Stomach smooth muscle (tissue), 2 donors: ENCODE measurements around the gene SAFB.

Experiments
- H3K27ac ChIP-seq: one replicate; pipeline ENCODE4 v1.7.0; 2013; ENCODE audit warnings: mild to moderate bottlenecking, low read length, inconsistent platforms
- H3K27me3 ChIP-seq, 2 donors: one replicate each; pipeline ENCODE4 v1.7.0; 2013; ENCODE audit warnings: low read length in 2 of 2; ENCODE audit not compliant: insufficient read depth in 2 of 2, control insufficient read depth in 1 of 2
- H3K36me3 ChIP-seq, 2 donors: one replicate each; pipeline ENCODE4 v1.7.0; 2013; ENCODE audit warnings: low read length in 2 of 2; ENCODE audit not compliant: control insufficient read depth in 2 of 2, insufficient read depth in 2 of 2
- H3K4me1 ChIP-seq: one replicate; pipeline ENCODE4 v1.7.0; 2013; ENCODE audit warnings: low read length; ENCODE audit not compliant: control insufficient read depth, insufficient read depth
- H3K4me3 ChIP-seq, 2 donors: one replicate each; pipeline ENCODE4 v1.7.0; 2013; ENCODE audit warnings: low read length in 2 of 2
- H3K9ac ChIP-seq, 2 donors: one replicate each; pipeline ENCODE4 v1.7.0; 2013; ENCODE audit warnings: low read length in 2 of 2, mild to moderate bottlenecking in 1 of 2
- H3K9me3 ChIP-seq, 2 donors: one replicate each; pipeline ENCODE4 v1.7.0; 2013; ENCODE audit warnings: low read length in 2 of 2; ENCODE audit not compliant: control insufficient read depth in 2 of 2
- donor health status: healthy.
- donor health status: Pancreatic carcinoma.

Gene SAFB

DNA sequence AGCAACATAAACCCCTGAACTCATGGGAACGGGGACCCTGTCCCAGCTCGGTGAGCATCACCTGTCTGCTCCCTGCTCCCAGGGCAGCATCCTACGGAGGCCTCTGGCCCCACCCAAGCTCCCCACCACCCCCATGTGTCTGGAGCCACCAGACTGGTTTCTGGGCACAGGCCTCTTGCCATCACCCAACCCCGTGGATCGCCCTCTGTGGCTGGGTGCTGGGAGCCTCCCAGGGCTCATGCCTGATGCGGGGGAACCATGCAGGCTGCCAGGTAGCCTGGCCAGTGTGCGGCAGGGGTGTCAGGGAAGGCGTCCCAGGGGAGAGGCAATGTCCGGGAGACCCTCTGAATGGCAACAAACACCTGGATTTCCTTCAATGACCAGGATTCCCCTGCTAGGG, 54.7 kb downstream of the SAFB start:
- no peak overlapping the region for H3K27ac ChIP-seq
- H3K4me3 ChIP-seq: no peak overlapping the region
- H3K4me1 ChIP-seq: peaks cover 22% of the 10 kb centered on the region
- H3K27me3 ChIP-seq: no peaks in the 10 kb centered on the region
- H3K36me3 ChIP-seq: peaks cover 0 to 4% of the 10 kb centered on the region in 2 donors
- H3K9me3 ChIP-seq: no peaks in the 10 kb centered on the region
- H3K9ac ChIP-seq: no peak overlapping the region

DNA sequence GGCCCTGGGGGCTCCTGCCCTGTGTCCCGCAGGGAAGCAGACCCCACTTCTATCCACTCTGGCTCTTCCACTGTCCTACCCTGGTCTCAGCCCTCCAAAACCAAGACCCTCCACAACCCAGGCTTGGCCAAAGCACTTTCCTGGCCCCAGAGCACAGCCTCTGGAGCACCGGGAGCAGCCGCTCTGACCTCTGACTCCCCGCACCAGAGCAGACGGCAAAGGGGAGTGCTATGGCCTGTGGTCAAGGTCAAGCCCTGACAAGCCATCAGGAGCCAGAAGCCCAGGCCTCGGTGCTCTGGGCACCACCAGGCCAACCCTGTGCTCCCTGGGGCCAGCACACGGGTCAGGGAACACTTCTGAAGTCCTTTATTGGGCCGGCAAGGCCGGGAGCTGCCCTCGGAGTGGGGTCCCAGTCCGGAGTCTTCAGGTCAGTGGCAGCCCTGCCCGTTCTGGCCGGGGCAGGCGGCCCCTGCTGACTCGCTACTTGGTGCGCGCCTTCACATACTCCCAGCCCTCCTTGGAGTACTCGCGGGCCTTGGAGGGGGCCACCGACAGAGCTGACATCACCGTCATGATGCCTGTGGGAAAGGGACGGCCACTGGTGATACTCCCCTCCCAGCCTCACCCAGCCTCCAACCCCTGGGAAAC, 55.3 kb downstream of the SAFB start:
- H3K36me3 ChIP-seq: peaks cover 0 to 4% of the 10 kb centered on the region in 2 donors
- H3K27ac ChIP-seq: no peak overlapping the region
- H3K4me1 ChIP-seq: peaks cover 22% of the 10 kb centered on the region
- no peak overlapping the region for H3K4me3 ChIP-seq
- no peaks in the 10 kb centered on the region for H3K9me3 ChIP-seq
- H3K9ac ChIP-seq: no peak overlapping the region
- no peaks in the 10 kb centered on the region for H3K27me3 ChIP-seq

DNA sequence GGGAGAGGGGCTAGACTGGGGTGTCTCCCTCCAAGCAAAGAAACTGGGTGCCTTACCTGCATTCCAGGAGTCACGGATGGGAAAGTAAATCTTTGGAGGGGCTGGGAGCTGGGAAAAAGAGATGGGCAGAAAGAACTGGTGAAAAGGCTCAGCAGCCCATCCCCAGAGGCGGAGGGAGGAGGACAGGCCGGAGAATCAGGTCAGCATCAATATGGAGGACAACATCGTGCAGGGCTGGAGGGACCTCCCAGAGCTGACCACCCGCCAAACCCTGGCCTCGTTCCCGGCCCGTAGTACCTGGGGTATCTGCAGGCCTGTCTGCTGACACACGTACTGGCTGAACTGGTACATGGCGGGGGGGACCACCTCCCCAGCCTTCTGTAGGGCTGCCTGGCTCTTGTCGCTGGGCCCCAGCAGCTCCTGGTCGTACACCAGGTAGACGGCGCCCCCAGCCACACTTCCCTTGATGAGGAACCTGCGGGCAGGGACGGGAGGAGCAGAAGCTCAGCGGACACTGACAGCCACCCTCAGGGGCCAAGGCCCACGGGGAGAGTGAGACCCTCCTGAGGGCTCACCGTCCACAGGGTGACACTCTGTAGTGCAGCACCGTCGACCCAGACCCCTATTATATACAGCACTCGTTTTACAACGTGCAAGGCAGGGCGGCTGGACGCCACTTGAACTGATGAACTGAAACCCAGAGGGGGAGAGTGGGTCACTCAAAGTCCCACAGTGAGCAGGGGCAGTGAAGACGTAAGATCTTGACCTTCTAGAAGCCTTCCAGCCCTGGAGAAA, 56.6 kb downstream of the SAFB start:
- Histone ChIP-seq H3K4me3 (peak overlapping the region; percentile 91 to 99), H3K27ac (peak overlapping the region; percentile 85), H3K9me3 (no peaks in the 10 kb centered on the region), H3K27me3 (no peaks in the 10 kb centered on the region), H3K9ac (peak overlapping the region; percentile 95 to 97), H3K4me1 (peaks cover 22% of the 10 kb centered on the region), H3K36me3 (peaks cover 0 to 2% of the 10 kb centered on the region in 2 donors)

DNA sequence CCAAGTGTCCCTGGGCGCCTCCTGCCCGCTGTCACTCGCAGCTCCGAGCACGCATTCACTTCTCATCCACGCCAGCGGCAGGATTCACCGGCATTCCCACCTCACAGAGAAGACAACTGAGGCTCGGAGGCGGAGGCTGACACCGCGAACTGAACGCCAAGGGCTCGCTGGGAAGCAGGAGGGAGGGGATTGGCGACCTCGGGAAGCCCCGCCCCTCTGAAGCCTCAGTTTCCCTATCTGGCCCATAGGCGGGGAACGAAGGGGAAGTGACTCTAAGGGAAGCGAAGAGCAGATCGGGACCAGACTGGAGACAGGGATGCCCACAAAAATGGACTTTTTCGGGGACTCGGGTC, 57.2 kb downstream of the SAFB start:
- Histone ChIP-seq H3K9me3 (no peaks in the 10 kb centered on the region), H3K4me3 (peak overlapping the region; percentile 91 to 99), H3K4me1 (peaks cover 22% of the 10 kb centered on the region), H3K27me3 (no peaks in the 10 kb centered on the region), H3K27ac (peak overlapping the region; percentile 85), H3K36me3 (peaks cover 0 to 2% of the 10 kb centered on the region in 2 donors), H3K9ac (peak overlapping the region; percentile 95 to 97)

DNA sequence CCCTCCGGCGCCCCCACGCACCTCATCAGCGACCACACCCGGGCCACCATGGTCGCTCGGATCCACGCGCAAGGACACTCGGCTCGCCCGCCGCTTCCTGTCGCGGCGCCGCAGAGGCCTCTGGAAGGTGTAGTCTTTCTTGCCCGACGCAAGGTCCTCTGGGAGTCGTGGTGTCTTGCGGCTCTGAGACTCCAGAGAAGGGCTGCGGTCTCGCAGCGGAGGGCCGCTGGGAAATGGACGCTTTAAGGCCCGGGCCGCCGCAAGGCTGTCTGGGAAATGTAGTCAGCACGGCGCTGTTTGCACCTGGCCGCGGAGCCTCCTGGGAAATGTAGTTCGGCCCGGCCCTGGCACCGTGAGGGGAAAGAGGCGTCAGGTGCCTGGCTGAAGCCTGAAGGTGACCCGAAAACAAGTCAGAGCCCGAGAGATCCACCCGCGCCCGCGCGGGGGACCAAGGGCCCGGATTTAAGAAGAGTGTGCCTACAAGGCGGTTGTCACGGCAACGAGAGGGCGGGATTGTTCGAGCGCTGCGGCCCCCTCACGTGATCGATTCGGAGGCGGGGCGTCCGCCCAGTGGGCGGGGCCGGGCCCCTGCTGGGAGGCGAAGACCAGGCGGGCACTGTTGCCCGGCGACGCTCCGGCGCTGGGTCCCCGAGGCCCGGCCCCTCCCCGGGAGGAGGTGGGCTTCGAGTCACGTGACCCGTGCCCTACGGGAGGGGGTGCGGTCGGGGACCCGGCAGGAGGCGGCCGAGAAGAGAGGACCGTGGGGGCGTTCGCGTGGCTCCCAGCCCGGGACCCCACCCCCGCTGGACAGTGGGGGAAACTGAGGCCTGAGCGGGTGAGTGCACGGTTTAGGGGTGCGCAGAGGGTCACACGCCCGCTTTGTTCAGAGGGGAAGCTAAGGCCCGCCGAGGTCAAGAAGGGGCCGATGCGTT, 57.8 kb downstream of the SAFB start, which contains the start of the genes HSD11B1L and MICOS13:
Gene HSD11B1L, plus strand, starts transcription at position 591 of the 932 bp plus-strand sequence. CDS start 3,806 bp downstream, outside the sequence.
Gene MICOS13, minus strand, starts transcription at position 80 of the 932 bp plus-strand sequence. Its CDS starts 30 bp downstream, at position 50.
- peak within 1 kb of the TSS; percentile 91 to 99 for H3K4me3 ChIP-seq
- no peaks in the 10 kb centered on the region for H3K9me3 ChIP-seq
- H3K27ac ChIP-seq: peak within 1 kb of the TSS; percentile 85
- H3K4me1 ChIP-seq: peaks cover 22% of the 10 kb centered on the region
- H3K9ac ChIP-seq: peak within 1 kb of the TSS; percentile 95 to 97
- H3K36me3 ChIP-seq: peaks cover 0 to 2% of the 10 kb centered on the region in 2 donors
- H3K27me3 ChIP-seq: no peaks in the 10 kb centered on the region

DNA sequence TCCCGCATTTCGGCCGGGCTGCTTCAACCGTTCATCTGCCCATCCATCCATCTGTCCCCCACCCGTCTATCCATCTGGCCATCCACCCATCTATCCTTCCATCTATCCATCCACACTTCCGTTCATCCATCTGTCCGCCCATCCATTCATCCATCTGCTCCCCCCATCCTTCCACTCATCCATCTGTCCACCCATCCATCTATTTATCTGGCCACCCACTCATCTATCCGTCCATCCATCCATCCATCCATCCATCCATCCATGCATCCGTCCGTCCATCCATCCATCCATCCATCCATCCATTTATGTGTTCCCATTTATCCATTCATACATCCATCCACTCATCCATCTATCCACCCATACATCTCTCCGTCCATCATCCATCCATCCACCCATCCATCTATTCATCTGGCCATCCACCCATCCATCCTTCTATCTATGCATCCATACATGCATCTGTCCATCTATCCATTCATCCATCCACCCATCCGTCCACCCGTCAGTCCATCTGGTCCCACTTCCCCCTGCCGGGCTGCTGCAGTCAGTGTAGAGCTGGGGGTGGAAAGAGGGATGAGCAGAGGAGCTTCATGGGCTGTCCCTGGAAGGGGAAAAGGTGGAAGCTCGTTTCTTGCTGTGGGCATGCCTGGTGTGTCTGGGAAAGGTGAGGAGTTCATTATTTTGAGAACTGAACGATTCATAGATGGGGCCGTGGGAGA, 58.7 kb downstream of the SAFB start:
- H3K27me3 ChIP-seq: no peaks in the 10 kb centered on the region
- peak overlapping the region; percentile 85 for H3K27ac ChIP-seq
- no peaks in the 10 kb centered on the region for H3K9me3 ChIP-seq
- peak overlapping the region; percentile 36 to 97 for H3K9ac ChIP-seq
- H3K36me3 ChIP-seq: peaks cover 0 to 2% of the 10 kb centered on the region in 2 donors
- peaks cover 24% of the 10 kb centered on the region for H3K4me1 ChIP-seq
- peak overlapping the region; percentile 91 to 99 for H3K4me3 ChIP-seq

DNA sequence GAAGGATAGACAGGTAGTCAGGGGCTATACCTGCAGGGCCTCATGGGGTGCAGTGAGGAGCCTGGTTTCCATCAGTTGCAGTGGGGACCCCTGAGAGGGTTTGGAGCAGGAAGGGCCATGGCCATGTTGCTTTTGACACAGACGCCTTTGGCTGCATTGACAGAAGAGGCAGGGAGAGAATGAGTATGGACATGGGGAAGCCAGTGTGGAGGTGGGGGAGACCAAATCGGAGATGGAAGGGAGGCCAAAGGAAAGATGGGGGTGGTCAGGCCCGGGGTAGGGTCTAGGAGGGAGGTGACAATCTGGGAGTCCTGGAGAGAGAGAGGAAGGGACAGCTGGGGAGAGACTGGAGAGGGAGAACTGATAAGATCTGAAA, 59.2 kb downstream of the SAFB start:
- no peak overlapping the region for H3K4me3 ChIP-seq
- H3K9me3 ChIP-seq: no peaks in the 10 kb centered on the region
- H3K9ac ChIP-seq: no peak overlapping the region
- H3K27ac ChIP-seq: no peak overlapping the region
- no peaks in the 10 kb centered on the region for H3K27me3 ChIP-seq
- H3K4me1 ChIP-seq: peaks cover 28% of the 10 kb centered on the region
- H3K36me3 ChIP-seq: peaks cover 0 to 2% of the 10 kb centered on the region in 2 donors

DNA sequence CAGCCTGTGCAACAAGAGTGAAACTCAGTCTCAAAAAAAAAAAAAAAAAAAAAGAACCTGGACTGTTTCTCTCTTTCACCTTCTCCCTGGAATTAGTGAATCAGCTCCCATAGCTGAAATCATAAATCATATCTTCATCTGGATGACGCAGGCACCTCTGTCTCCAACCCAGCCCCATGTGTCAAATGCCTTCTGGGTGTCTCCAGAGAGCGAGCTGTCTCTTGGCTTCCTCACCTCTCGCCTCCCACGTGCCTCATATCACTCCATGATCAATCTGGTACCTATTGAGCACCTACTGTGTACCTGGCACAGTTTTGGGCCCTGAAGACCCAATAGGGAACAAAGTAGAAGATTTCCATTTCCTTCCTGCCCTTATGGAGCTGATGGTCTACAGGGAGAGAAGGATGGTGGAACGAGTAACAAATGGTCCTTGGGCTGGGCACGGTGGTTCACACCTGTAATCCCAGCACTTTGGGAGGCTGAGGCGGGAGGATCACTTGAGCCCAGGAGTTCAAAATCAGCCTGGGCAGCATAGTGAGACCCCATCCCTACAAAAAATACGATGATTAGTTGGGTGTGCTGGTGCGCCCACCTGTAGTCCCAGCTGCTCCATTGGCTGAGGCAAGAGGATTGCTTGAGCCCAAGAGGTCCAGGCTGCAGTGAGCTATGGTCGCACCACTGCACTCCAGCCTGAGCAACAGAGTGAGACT, 60.4 kb downstream of the SAFB start:
- H3K27ac ChIP-seq: no peak overlapping the region

DNA sequence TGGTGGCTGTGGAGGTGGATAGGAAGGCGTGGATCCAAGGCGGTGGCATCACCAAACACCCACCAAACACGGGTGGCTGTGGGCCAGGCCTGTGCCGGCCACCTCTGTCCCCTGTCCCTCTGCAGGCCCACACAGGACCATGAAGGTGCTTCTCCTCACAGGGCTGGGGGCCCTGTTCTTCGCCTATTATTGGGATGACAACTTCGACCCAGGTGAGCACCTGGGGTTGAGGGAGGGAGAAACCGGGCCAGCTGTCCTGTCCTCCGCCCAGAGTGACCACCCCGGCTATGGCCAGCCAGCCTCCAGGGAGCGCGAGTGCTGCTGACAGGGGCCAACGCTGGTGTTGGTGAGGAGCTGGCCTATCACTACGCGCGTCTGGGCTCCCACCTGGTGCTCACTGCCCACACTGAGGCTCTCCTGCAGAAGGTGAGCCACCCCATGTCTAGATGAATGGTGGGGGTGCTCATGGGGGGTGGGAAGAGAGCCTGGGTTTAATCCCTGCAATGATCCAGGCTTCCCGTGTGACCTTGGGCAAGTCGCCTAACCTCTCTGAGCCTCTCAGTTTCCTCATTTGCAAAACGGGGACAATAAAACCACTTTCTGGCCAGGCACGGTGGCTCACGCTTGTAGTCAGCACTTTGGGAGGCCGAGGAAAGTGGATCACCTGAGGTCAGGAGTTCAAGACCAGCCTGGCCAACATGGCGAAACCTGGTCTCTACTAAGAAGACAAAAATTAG, 62.0 kb downstream of the SAFB start:
- Histone ChIP-seq H3K36me3 (no peaks in the 10 kb centered on the region), H3K4me1 (peaks cover 24% of the 10 kb centered on the region), H3K27me3 (no peaks in the 10 kb centered on the region), H3K9ac (no peak overlapping the region), H3K4me3 (no peak overlapping the region), H3K9me3 (no peaks in the 10 kb centered on the region), H3K27ac (no peak overlapping the region)

More for the DNA sequence above, 60.4 kb downstream of the SAFB start:
- Histone ChIP-seq H3K9ac (no peak overlapping the region), H3K27me3 (no peaks in the 10 kb centered on the region), H3K4me1 (peaks cover 31% of the 10 kb centered on the region), H3K36me3 (no peaks in the 10 kb centered on the region), H3K9me3 (no peaks in the 10 kb centered on the region), H3K4me3 (no peak overlapping the region)
